Measurements from ENCODE around the gene MYADML2.

DNA sequence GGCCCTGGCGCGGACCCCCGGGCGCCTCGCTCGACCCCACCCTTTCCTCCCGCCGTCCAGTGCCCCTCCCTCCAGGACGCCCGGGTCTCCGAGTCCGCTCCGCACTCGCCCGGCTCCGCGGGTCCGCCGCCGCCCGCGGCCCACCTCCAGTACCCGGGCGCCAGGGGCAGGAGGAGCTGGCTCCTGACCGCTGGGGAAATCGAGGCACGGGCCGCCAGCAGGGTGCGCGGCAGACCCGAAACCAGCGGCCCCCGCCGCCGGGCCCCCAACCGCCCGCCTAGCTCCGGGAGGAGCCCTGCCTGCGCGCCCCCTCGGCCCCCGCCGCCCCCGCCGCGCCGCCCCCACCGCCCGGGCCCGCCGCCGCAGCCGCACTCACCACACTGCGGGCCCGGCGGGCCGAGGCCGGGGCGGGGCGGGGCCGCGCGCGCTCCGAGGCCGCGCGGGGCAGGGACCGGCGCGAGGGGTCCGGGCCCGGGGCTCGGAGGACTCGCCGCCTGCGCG is 19.8 kb downstream of the MYADML2 start:
- TF ChIP-seq CTCF (IDR thresholded peaks at IDR 0.05) (no peak), POLR2A (IDR thresholded peaks at IDR 0.05) (no peak)
